GM12872 (cell line): ENCODE measurements around the gene ST3GAL6.

ENCODE experiments used
- TF ChIP-seq, protein P1 (sequence below): IDR thresholded peaks from 3 replicates; pipeline ENCODE4 v1.5.1; 2011; ENCODE audit warnings: low read depth, mild to moderate bottlenecking, low read length, moderate library complexity; ENCODE audit not compliant: insufficient read depth

Gene ST3GAL6

DNA sequence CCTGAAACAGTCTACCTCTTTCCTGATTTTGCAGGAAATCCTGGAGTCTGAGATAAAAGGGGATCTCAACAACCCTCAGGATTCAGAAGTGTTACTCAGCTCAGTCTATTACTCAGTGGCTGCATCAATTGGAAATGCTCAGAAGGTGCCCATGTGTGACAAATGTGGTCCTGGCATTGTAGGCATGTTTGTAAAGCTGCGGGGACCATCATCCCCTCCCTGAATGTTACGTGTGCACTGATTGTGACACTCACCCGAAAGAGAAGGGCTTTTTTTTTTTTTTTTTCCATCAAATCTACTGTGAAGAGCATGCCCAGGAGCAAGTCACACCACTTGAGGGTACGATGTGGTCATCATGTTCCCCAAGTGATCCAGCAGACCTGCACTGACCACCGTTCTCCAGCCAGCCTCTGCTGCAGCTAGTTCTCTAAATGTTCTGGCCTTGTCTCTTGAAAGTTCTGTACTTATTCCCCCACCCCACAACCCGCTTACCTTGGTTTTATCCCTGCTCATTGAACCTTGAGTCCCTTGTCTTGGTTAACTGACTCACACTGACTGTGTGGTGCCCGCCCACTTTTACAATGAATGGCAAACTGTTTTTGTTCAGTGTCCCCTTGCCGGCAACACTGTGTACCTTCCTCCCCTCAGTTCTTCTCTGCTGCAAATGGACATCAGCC, 19.8 kb downstream of the ST3GAL6 start:
- TF ChIP-seq, protein P1, sequence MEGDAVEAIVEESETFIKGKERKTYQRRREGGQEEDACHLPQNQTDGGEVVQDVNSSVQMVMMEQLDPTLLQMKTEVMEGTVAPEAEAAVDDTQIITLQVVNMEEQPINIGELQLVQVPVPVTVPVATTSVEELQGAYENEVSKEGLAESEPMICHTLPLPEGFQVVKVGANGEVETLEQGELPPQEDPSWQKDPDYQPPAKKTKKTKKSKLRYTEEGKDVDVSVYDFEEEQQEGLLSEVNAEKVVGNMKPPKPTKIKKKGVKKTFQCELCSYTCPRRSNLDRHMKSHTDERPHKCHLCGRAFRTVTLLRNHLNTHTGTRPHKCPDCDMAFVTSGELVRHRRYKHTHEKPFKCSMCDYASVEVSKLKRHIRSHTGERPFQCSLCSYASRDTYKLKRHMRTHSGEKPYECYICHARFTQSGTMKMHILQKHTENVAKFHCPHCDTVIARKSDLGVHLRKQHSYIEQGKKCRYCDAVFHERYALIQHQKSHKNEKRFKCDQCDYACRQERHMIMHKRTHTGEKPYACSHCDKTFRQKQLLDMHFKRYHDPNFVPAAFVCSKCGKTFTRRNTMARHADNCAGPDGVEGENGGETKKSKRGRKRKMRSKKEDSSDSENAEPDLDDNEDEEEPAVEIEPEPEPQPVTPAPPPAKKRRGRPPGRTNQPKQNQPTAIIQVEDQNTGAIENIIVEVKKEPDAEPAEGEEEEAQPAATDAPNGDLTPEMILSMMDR, result no peak

DNA sequence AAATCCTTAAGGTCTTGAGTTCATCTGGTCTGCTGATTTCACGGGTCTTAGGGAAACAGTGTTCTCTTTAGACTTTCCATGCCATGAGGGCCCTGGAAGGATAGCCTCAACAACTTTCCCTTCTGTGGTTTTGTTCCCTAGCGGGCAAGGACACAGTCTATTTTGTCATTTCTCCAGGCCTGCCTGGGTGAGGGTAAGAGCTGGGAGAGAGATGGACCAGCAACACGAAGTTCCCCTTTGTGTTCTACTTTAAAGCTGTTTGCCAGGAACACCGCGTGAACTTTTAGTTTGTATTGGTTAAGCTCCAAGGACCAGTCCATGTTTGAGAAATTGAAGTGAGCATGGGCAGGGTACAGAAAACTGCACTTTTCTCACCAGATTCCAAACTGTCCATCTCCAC, 20.9 kb downstream of the ST3GAL6 start:
- TF ChIP-seq, protein P1, result no peak

DNA sequence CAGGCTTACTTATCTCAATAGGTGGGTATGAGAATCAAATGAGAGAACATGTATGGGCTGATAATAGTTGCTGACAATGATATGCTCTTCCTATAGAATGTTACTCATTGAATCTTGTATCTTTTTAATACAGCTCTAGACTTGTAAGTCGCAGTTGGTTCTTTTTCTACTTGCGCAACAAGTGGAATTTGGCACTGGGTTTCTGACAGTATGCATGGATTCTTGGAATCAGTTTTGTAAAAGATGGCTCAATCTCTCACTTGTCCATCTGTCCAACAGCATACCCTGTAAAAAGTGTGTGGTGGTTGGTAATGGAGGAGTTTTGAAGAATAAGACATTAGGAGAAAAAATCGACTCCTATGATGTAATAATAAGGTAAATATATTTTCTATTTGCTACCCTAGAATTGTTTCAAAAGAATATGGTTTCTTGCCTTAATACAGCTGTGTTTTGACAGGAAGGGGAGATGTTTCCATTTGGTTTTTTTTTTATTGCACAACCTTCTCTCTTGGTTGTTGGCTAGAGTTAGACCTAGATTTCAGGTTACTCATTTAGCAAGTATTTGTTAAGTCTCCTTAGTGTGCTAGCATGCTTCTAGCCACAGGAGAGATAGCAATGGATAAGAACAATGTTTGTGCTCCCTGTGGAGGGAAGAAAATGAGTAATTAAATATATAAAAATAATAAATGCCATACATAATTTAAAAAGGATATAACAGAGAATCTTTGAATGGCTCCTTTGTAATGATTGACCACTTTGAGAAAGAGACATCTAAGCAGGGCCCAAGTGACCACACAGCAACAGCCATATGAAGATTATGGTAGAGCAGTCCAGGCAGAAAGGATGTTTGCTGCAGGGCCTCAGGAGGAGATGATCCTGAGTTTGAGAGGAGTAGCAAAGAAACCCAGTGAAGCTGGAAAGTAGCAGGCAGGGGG, 21.8 kb downstream of the ST3GAL6 start:
- TF ChIP-seq, protein P1, result no peak

DNA sequence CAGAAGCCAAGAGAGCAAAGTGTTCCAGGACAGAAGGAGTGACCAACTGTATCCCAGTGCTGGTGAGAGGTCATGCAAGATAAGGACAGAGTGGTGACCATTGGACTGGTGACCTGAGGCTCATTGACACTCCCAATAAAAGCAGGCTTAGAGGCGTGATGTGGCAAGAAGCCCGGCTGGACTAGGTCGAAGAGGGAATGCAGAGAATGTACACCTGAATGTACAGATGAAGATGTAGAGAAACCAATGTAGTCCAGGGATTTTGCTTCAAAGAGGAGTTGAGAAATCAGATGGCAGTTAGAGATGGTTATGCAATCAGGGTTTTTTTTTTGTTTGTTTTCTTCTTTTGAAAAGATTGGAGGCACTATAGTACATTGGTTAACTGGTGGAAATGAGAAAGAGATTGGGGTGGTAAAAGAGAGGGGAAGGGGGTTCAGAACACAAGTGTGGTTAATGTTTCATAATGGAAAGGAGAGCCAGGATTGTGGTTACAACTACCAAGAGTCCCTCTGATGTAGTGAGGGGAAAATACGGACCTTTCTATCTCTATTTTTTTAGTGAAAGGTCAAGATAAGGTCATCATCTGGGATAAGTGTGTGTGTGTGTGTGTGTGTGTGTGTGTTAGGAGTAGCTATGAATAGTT, 23.3 kb downstream of the ST3GAL6 start:
- TF ChIP-seq, protein P1, result no peak

DNA sequence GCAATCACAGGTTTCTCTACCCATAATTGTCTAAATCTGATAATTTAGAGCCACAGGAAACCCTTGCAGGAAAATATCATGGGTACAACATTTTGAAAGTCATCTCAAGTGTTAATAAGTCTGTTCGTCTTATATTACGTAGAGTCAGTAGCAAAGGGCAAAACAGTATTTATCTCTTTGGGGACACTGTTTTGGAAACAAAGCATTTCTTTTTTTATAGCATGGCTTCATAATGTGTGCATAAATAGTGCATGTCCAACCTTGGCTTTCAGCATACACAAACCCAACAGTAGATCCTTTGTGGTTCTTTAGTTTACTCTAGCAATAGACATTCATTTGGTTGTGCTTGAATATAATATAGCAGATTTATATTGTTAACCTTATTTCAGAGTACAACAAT, 24.0 kb downstream of the ST3GAL6 start:
- TF ChIP-seq, protein P1, result no peak

DNA sequence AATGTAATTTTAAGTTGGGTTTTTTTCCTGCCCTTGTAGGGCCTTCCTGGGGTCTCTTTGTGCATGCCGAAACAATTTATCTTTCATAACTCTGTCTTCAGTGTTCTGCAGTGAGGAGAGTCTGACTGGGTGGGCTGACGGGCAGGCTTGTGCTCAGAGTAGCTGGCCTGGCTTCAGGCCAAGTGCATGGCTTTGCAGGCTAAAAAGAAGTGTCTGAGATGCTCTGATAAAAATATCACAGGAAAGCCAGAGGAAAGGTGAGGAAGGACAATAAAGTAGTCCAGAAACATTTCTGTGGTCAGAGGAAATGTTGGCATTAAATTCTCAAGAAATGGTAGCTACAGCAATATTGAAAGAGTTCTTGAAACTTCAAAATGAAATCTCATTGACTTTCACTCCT, 25.5 kb downstream of the ST3GAL6 start:
- TF ChIP-seq, protein P1, result no peak
